ENCODE data around the gene CUBN.
A peak's percentile ranks its signal among the peaks of the same experiment; 100 is the strongest.
"Not testable (repeated sequence)": the region's sequence is repeated elsewhere in the genome, so short reads cannot be mapped to it uniquely, and the experiment has no call there.

CUBN gene

DNA sequence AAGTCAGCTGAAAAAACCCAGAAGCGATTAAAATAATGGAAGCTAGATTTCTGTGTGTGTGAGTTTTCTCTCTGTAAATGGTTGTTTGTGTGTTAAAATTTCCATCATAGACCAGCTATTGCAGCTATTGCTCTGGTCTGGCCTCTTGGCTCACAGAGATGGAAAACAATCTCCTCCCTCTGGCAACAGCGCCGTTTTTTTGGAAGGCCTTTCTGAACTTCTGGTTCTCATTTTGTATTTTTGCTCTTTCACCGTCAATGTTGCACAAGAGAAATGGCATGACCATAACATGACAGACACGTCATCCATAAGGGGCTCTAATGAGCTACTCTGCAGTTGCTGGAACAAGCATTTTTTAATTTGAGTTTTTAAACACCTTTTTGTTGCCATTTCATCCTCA, 91.0 kb downstream of the CUBN start:
- DNase-seq (ENCODE audit: low read depth) = no peak

DNA sequence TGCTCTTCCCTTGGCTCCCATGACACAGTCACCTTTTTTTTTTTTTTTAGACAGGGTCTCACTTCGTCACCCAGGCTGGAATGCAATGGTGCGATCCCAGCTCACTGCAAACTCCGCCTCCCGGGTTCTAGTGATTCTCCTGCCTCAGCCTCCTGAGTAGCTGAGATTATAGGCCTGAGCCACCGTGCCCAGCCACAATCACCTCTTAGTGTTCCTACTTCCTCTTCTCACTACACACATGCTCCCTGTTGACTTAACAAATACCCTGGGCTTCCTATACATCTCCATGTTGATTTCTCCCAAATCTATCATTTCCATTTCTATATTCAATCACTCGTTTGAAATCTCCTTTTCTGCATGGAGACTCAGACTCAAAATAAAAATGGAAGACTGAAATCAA, 91.7 kb downstream of the CUBN start:
- DNase-seq (ENCODE audit: low read depth) = no peak

DNA sequence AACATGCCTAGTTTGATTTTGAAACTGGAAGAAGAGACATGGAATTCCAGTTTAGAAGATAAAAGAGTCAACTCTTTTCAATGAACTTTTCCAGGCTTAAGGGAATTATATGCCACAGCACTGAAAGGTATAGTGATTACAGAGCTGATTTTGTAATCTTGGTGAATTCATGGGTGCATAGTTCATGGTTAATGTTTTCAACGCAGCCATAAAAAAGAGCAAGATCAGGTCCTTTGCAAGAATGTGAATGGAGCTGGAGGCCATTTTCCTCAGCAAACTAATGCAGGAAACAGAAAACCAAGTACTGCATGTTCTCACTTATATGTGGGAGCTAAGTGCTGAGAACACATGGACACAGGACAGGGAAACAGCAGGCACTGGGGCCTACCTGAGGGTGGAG, 94.2 kb downstream of the CUBN start:
- DNase-seq (ENCODE audit: low read depth) = no peak

GRCh38 chr10:17033529-17034260, 95.9 kb downstream of the CUBN start:
- DNase-seq (ENCODE audit: low read depth) = no peak

GRCh38 chr10:17031637-17032635, 97.7 kb downstream of the CUBN start:
- no peak for DNase-seq (ENCODE audit: low read depth)

DNA sequence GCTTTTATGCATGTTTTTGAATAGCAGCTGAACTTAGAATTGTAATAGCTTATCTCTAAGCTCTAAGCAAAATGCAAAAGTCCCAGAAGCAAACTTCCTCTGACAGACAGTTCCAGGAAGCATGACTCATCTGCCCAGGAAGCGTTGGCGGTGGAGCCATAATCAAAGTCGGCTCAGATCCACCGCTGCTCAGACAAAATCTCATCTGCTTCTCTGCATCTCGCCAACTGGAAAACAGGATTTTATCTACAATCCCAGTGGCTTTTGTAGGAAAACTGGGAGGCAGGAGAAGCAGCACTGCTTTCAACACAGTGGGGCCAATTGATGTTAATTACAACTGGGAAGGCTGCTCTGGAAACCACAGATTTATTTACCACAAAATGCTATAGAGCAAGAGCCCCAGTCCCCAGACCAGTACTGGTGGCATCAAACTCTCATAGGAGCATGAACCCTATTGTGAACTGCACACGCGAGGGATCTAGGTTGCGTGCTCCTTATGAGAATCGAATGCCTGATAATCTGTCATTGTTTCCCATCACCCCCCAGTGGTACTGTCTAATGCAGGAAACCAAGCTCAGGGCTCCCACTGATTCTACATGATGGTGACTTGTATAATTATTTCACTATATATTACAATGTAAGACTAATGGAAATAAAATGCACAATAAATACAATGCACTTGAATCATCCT, 99.9 kb downstream of the CUBN start:
- DNase-seq (ENCODE audit: low read depth) = no peak

GRCh38 chr10:17029239-17029580, 100.4 kb downstream of the CUBN start:
- DNase-seq (ENCODE audit: low read depth) = no peak

DNA sequence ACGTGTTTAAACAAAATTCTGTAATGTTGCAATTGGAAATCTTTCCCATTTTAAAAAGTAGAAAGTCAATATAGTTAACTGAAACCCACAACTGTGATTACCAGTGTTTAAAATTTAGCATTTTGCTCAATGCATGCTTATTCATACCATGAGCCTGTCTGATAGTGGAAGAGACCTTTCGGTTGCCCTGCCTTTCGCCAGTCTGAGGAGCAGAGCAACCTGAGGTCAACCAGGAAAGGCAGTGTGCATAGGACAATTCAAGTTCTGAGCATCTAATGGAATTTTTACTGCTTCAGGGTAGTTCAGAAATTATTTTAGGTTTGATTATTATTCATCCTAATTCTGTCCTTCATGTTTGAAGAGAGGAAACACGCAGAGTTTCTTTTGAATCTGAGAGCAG, 100.8 kb downstream of the CUBN start:
- no peak for DNase-seq (ENCODE audit: low read depth)

DNA sequence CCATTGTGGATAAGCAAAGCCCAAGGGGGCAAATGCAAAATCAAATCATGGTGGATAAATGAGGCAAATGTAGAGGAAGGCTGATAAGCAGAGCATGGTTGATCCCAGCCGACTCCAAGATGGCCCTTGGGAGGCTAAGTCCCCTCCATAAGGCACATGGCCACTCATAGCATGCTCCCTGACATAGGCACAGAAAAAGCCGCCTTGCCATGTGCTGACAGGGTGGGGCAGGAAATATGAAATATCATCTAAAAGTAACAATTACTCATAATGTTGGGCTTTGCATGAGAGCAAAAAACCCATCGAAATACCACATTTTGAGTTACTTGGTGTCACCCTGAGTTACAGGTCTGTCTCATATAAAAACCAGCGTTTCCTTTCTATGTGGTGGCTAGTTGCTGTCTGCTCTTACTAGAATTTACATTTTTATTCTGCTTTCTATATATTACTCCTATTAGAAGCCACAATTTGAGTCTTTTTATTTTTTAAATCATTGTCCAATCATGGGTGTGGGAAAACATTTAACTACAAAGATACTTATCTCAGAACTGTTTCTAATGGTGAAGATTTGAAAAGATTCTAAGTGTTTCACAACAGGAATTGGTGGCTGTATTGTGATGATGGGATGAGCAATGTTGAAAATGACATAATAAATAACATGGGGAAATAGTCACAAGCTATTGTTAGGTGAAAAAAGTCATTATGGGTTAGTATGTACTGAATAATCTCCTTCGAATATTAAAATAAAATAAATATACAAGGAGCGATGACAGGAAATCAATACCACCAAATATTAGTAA, 102.7 kb downstream of the CUBN start:
- no peak for DNase-seq (ENCODE audit: low read depth)

GRCh38 chr10:17025444-17026295, 103.9 kb downstream of the CUBN start:
- DNase-seq (ENCODE audit: low read depth) = peak; percentile 88

- DNase-seq (ENCODE audit: low read depth) = no peak
These were observed 105.2 kb downstream of the CUBN start for GRCh38 chr10:17024461-17024860.

DNA sequence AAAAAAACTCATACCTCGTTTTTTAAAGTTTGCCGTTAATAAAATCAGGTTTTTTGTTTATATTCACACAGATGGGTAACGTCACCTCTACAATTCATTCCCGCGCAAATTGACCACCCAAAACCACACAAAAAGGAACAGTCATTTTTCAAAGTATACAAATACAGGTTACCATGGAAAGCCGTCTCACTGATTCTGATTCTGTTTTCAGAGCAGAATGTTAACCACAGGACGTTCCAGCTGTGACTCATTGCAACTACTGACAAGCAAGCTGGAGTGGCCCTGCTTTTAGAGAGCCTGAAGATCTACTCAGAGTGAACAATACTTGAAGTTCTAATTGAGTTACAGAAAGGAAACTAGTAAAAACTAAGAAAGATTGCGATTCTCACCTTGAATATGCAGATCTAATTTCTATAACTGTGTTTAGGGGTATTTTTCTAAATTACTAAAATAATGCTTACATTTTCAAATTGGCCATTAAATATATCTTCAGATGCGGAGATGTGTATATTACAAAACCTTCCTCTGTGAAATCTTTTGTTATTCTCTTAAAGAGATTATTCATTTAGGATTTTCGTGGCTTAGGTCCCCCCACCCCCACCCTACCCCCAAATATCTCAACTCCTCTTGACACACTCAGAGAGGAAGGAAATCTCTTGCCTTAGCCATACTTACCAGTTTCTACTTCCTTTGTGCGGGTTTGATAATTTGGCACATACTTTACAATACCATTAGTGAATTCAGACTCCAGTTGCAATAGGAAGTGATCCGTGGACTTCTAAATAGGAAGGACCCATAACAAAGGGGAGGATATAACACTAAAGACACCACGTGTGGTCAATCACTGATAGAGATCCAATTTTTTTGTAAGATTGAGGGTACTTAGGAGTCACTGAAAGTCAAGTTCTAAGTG, 106.0 kb downstream of the CUBN start:
- DNase-seq (ENCODE audit: low read depth) = peak; percentile 75

- DNase-seq (ENCODE audit: low read depth) = no peak
These were observed 106.7 kb downstream of the CUBN start for GRCh38 chr10:17022896-17023295.

GRCh38 chr10:17022466-17022825, 107.2 kb downstream of the CUBN start:
- no peak for DNase-seq (ENCODE audit: low read depth)

- DNase-seq (ENCODE audit: low read depth) = no peak
These were observed 107.8 kb downstream of the CUBN start for GRCh38 chr10:17021656-17022465.

- DNase-seq (ENCODE audit: low read depth) = no peak
These were observed 109.9 kb downstream of the CUBN start for GRCh38 chr10:17019696-17020095.

- DNase-seq (ENCODE audit: low read depth) = not testable (repeated sequence)
These were observed 116.3 kb downstream of the CUBN start for GRCh38 chr10:17013131-17013983.

DNA sequence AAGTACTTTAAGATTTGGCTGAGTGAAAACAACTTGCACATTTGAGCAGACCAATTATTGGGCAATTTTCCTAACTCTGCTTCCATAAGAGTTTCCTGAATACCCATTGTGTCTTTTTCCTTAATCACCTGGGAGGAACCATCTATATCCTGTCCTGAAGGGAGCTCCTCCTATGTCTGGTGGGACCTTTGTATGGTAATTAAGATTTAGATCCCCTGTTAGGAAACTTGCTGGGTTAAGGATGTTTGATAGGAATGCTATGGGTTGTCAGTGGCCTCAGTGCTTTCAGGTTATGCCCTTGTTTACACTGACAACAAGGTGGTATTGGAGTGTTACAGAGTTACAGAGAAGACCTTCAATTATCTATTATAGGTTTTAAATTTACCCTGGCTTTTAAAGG, 116.9 kb downstream of the CUBN start:
- not testable (repeated sequence) for DNase-seq (ENCODE audit: low read depth)

Data from HS-27A (cell line).